ENCODE results near the gene CDH4. TPM values are rescaled to one million over a fixed set of nuclear protein-coding genes. Genes with fewer than 3 reads are reported as not detected.

The CDH4 gene
- total RNA-seq, 1 donor from 2014 or later, result not detected

GRCh38 chr20:61897401-61898295 lies 645.6 kb downstream of the CDH4 start:
- intact Hi-C loops (cut with DNase I), result no loop called here

GRCh38 chr20:61898405-61898804 lies 646.3 kb downstream of the CDH4 start:
- intact Hi-C loops (cut with DNase I), result no loop called here

More at GRCh38 chr20:61897401-61898295, 645.6 kb downstream of the CDH4 start:
- no peak for DNase-seq (ENCODE audit: low spot score)

GRCh38 chr20:61900011-61900944 lies 648.2 kb downstream of the CDH4 start:
- intact Hi-C loops (cut with DNase I), result no loop called here
- DNase-seq (ENCODE audit: low spot score), result no peak

More at GRCh38 chr20:61898405-61898804, 646.3 kb downstream of the CDH4 start:
- no peak for DNase-seq (ENCODE audit: low spot score)

- DNase-seq (ENCODE audit: low spot score), result no peak
- intact Hi-C loops (cut with DNase I), result no loop called here
Measured at GRCh38 chr20:61900945-61901293, 648.9 kb downstream of the CDH4 start.

GRCh38 chr20:61901392-61902220 lies 649.5 kb downstream of the CDH4 start:
- no peak for DNase-seq (ENCODE audit: low spot score)

GRCh38 chr20:61902221-61902869 lies 650.3 kb downstream of the CDH4 start:
- intact Hi-C loops (cut with DNase I), result no loop called here
- no peak for DNase-seq (ENCODE audit: low spot score)

More at GRCh38 chr20:61901392-61902220, 649.5 kb downstream of the CDH4 start:
- intact Hi-C loops (cut with DNase I), result no loop called here

- intact Hi-C loops (cut with DNase I), result no loop called here
- no peak for DNase-seq (ENCODE audit: low spot score)
Measured at GRCh38 chr20:61903575-61904340, 651.7 kb downstream of the CDH4 start.

GRCh38 chr20:61904456-61904855 lies 652.4 kb downstream of the CDH4 start:
- no peak for DNase-seq (ENCODE audit: low spot score)
- intact Hi-C loops (cut with DNase I), result no loop called here

GRCh38 chr20:61905781-61906523 lies 653.9 kb downstream of the CDH4 start:
- intact Hi-C loops (cut with DNase I), result no loop called here
- DNase-seq (ENCODE audit: low spot score), result no peak

GRCh38 chr20:61907081-61907891 lies 655.2 kb downstream of the CDH4 start:
- intact Hi-C loops (cut with DNase I), result no loop called here

GRCh38 chr20:61908057-61909026 lies 656.3 kb downstream of the CDH4 start:
- DNase-seq (ENCODE audit: low spot score), result no peak
- intact Hi-C loops (cut with DNase I), result no loop called here

More at GRCh38 chr20:61907081-61907891, 655.2 kb downstream of the CDH4 start:
- DNase-seq (ENCODE audit: low spot score), result no peak

GRCh38 chr20:61909028-61909427 lies 657.0 kb downstream of the CDH4 start:
- intact Hi-C loops (cut with DNase I), result no loop called here

GRCh38 chr20:61909821-61910220 lies 657.8 kb downstream of the CDH4 start:
- DNase-seq (ENCODE audit: low spot score), result no peak
- intact Hi-C loops (cut with DNase I), result no loop called here

More at GRCh38 chr20:61909028-61909427, 657.0 kb downstream of the CDH4 start:
- no peak for DNase-seq (ENCODE audit: low spot score)

GRCh38 chr20:61911824-61912223 lies 659.8 kb downstream of the CDH4 start:
- DNase-seq (ENCODE audit: low spot score), result no peak
- intact Hi-C loops (cut with DNase I), result no loop called here

GRCh38 chr20:61912665-61913422 lies 660.8 kb downstream of the CDH4 start:
- no peak for DNase-seq (ENCODE audit: low spot score)
- intact Hi-C loops (cut with DNase I), result no loop called here
